ENCODE data around the gene HNRNPUL1. TPM values are rescaled to one million over a fixed set of nuclear protein-coding genes. Genes with fewer than 3 reads are reported as not detected.

The HNRNPUL1 gene
- total and polyA plus RNA-seq, 2 of the 8 experiments (the other 6 are each of a cell fraction or from before 2014, with no cell fraction given) = 99.5 to 264 TPM

DNA sequence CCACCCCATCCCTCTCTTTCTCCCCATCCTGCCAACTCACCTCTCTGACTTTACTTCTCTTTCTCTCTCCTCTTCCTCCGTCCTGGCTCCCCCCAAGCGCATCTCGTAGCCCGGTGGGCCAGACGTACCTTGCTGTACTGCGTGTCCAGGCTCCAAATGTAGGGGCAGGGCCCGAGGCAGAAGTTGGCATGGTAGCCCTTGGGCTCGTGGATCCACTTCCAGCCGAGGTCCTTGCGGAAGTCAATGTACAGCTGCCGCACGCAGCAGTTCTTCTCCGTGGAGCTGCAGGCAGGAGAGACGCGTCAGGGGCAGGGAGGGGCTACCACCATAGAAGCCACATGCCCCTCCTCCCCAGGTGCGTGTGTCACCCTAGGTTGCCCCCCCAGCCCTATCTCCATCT, 67.8 kb downstream of the HNRNPUL1 start (continued):
- TF ChIP-seq SAP30 (IDR thresholded peaks at IDR 0.05; ENCODE audit: insufficient read depth, insufficient replicate concordance, low read length) (no peak), SP4 (IDR thresholded peaks at IDR 0.05; ENCODE audit: low read length) (no peak), ATF2 (IDR thresholded peaks at IDR 0.05; ENCODE audit: low read length) (no peak)
